GM21619 (cell line): ENCODE results near the gene DAZ3.
"Not testable (repeated sequence)": the region's sequence is repeated elsewhere in the genome, so short reads cannot be mapped to it uniquely, and the experiment has no call there.

ENCODE experiments used
- ATAC-seq: cut with Tn5 transposase; IDR thresholded peaks from one replicate; pipeline ENCODE4 v1.9.1; 2021; ENCODE audit not compliant: unreplicated experiment

The DAZ3 gene, protein sequence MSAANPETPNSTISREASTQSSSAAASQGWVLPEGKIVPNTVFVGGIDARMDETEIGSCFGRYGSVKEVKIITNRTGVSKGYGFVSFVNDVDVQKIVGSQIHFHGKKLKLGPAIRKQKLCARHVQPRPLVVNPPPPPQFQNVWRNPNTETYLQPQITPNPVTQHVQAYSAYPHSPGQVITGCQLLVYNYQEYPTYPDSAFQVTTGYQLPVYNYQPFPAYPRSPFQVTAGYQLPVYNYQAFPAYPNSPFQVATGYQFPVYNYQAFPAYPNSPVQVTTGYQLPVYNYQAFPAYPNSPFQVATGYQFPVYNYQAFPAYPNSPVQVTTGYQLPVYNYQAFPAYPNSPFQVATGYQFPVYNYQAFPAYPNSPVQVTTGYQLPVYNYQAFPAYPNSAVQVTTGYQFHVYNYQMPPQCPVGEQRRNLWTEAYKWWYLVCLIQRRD

GRCh38 chrY:24813293-24813692 lies at the start of gene DAZ3:
Gene DAZ3 (minus strand): TSS chrY:24813393. CDS start chrY:24813185, 208 bp downstream.
- ATAC-seq, result not testable (repeated sequence)

DNA sequence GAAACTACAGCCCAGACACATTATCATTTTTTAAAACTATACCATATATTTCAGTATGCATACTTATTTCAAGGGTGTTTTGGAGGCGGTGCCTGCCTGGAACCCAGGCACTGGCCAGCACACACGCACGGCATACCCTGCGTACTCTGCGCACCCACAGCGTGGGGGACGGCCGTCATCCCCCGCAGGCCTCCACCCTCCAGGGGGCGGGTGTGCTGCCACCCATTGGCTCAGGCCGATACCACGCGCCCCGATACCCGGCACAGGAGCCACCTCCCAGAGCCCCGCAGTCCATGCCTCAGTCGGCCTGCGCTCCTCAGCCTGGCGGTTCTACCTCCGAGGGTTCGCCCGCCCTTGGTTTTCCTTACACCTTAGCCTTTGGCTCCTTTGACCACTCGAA lies 20.4 kb upstream of the DAZ3 start, which contains the start of gene DAZ4:
Gene DAZ4 (plus strand): TSS at position 301 of the 400 bp plus-strand sequence. CDS start 208 bp downstream, outside the sequence.
- ATAC-seq, result not testable (repeated sequence)

GRCh38 chrY:24825069-24825468 lies 11.9 kb upstream of the DAZ3 start:
- not testable (repeated sequence) for ATAC-seq

GRCh38 chrY:24824184-24824879 lies 11.1 kb upstream of the DAZ3 start:
- not testable (repeated sequence) for ATAC-seq

GRCh38 chrY:24821836-24822235 lies 8.6 kb upstream of the DAZ3 start:
- ATAC-seq, result not testable (repeated sequence)
